SK-N-DZ (cell line): ENCODE data around the gene GRAP. TPM values are rescaled to one million over a fixed set of nuclear protein-coding genes. Genes with fewer than 3 reads are reported as not detected.
"Not testable (repeated sequence)": the region's sequence is repeated elsewhere in the genome, so short reads cannot be mapped to it uniquely, and the experiment has no call there.

Experiments
- DNase-seq: peaks from one replicate; pipeline ENCODE4 v3.0.0-alpha.2; 2015; ENCODE audit warnings: low spot score
- polyA plus RNA-seq, 2 experiments: library from polyadenylated mRNA; depleted of rRNA; stranded (reverse); fragments of >200 nt; gene quantifications; 2 replicates each; pipeline ENCODE4 v1.2.3, GENCODE V29; 2014

The GRAP gene
- polyA plus RNA-seq (2014; cell fraction: cytosol; rRNA removed): not detected in 2 replicates
- 4.6 TPM in 1 of 2 replicates, not detected in the other for polyA plus RNA-seq (2014; cell fraction: nucleus; rRNA removed)

- DNase-seq: not testable (repeated sequence)
Observed at GRCh38 chr17:19046782-19047375, at the start of gene GRAP. Gene GRAP (minus strand): TSS chr17:19046957. CDS start chr17:19046926, 31 bp downstream.

GRCh38 chr17:19093684-19094438 is 47.1 kb upstream of the GRAP start:
- not testable (repeated sequence) for DNase-seq

- not testable (repeated sequence) for DNase-seq
Observed at GRCh38 chr17:19092737-19093683, 46.3 kb upstream of the GRAP start.

- DNase-seq: not testable (repeated sequence)
Observed at GRCh38 chr17:19090058-19090772, 43.5 kb upstream of the GRAP start.

GRCh38 chr17:19088804-19089685 is 42.3 kb upstream of the GRAP start:
- not testable (repeated sequence) for DNase-seq

GRCh38 chr17:19077386-19077785 is 30.6 kb upstream of the GRAP start:
- DNase-seq: not testable (repeated sequence)

- not testable (repeated sequence) for DNase-seq
Observed at GRCh38 chr17:19076398-19077192, 29.8 kb upstream of the GRAP start.

- DNase-seq: not testable (repeated sequence)
Observed at GRCh38 chr17:19070318-19071168, 23.8 kb upstream of the GRAP start.

DNA sequence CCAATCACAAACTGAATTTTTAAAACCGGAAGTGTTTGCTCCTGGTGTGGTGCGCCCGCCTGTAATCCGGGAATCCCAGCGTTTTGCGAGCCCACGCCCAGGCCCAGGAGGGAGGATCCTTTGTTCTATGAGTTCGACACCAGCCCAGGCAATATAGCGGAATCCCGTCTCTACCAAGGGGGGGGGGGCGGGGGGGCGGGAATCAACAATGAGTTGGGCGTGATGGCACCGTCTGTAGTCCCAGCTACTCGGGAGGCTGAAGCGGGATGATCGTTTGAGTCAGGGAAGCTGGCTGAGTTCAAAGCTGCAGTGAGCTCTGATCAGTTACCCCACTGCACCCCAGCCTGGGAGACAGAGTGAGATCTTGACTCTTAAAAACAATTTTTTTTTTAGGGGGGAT is 17.6 kb upstream of the GRAP start:
- DNase-seq: not testable (repeated sequence)

DNA sequence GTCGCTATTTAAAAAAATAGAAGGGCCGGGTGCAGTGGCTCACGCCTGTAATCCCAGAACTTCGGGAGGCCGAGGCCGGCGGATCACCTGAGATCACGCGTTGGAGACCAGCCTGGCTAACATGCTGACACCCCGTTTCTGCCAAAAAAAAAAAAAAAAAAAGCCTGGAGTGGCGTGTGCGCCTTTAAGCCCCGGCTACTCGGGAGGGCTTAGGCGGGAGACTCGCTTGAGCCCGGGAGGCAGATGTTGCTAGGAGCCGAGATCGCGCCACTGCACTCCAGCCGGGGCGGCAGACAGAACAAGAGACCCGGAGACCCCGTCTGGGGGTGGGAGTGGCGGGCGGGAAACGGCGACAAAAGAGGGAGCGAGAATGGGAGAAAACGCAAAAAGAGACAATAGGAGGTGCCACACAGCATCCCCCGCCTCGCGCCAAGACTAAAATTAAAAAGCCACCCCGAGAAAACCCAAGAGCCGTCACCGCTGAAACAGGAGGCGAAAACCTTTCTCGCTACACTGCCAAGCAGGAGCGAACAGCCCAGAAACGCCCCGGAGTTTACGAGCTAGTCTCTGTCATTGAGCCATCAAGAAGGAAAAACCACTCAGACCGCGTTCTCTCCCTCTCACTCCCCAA is 16.7 kb upstream of the GRAP start:
- DNase-seq: not testable (repeated sequence)

- DNase-seq: not testable (repeated sequence)
Observed at GRCh38 chr17:19062718-19063325, 16.1 kb upstream of the GRAP start.

GRCh38 chr17:19062009-19062717 is 15.4 kb upstream of the GRAP start:
- not testable (repeated sequence) for DNase-seq

GRCh38 chr17:19055447-19055846 is 8.7 kb upstream of the GRAP start:
- DNase-seq: not testable (repeated sequence)

- not testable (repeated sequence) for DNase-seq
Observed at GRCh38 chr17:19048826-19049225, 2.1 kb upstream of the GRAP start.

- DNase-seq: not testable (repeated sequence)
Observed at GRCh38 chr17:19047510-19047909, 753 bp upstream of the GRAP start.

- not testable (repeated sequence) for DNase-seq
Observed at GRCh38 chr17:19044643-19045042, 2.1 kb downstream of the GRAP start.
